Activated CD4-positive, CD25-positive, alpha-beta regulatory T cell (primary cell): ENCODE results near the gene SURF6.
"Not testable (repeated sequence)": the region's sequence is repeated elsewhere in the genome, so short reads cannot be mapped to it uniquely, and the experiment has no call there.

Experiments used
- DNase-seq, 4 experiments: peaks; one replicate each; lab custom pipeline; 2025; lab: John Stamatoyannopoulos, UW

The SURF6 gene

DNA sequence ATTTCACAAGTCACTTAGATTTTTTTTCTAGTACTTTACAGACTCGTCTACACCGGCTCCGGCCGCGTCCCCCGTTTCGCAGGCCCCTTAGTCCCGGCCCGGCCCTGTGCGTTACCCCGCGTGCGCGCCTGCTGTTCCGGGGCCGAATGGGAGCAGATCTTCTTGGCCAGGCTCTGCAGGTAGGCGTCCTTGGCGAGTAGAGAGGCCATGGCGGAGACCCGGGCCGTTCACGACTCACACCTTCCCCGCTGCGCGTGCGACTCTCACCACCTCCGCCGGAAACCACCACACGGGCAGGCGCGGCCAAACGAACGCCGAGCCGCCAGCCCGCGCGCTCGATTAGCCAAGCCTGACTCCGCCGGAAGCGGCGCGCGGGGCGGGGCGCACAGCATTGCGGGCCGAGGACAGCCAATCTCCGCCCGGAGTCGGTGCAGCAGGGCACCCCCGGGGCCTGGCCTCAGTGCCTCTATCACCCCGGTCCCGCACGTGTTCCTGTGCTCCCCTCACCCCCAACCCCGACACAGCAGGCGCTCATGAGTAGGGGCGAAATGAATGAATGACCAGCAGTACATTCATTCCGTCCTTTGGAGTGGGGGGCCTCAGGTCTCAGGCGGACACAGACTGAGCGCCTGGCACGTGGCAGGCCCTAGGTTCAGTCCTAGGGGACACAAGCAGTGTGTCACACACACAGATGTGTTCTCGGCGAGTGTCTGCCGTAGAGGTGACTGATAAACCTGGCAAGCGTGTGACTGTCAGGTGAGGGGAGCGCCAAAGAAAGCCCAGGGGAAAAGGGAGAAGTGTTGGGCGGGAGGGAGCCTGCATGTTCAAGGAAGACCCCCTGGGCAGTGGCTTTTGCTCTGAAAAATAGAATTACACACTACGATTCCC, at the start of gene SURF6:
SURF6 (minus strand) TSS at position 265 of the 888 bp plus-strand sequence; CDS start at position 209, 56 bp downstream.
- peak; percentile 86 to 92 (median 90) for DNase-seq

DNA sequence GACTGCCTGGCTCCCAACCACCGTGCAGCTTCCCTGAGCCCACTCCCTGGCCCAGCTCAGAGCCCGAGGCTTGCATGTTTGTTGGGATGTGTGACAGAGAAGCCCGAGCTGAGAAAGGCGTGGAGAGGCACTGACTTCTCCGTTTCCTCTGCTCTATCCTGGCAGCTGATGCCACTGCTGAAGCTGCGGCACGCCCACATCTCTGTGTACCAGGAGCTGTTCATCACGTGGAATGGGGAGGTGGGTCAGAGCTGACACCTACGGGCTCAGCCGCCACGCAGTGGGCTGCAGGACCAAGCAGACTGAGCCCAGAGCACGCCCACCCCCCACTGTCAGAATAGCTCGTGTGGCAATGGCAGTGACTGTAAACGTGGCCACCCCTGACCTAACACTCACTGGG, 49.5 kb upstream of the SURF6 start:
- DNase-seq: no peak

DNA sequence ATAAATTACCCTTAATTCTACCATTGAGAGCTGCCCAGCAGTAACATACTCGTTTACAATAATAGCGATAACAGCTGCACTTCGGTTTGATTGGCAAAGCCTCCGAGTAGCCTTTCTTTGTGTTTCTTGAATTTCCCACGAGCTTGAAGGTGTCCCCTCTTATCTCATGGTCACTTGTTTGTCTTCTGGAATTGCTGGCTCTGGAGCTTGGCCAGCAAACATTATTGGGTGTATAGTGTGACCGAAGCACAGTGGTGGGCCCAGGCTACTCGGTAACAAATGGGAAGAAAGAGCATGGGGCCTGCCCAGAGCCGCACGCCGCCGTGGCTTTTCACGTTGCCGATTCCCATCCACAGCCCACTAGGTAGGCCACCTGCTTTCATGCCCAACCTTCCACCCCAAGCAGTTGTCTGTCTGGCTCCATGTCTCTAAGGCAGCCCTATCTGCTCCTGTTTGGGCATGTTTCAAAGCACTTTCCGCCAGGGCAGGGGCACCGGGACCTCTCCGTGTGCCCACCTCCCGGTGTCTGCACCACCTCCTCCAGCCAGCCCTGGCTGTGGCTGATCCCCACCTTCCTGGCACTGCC, 48.8 kb upstream of the SURF6 start:
- no peak for DNase-seq

DNA sequence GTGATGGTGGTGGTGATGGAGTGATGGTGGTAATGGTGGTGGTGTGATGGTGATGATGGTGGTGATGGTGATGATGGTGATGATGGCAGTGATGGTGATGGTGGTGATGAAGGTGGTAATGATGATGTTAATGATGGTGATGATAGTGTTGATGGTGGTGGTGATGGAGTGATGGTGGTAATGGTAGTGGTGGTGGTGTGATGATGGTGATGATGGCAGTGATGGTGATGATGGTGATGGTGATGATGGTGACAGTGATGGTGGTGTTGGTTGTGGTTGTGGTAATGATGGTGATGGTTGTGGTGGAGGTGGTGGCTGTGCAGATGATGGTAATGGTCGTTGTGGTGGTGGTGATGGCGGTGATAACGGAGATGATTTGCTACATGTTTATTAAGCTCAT, 47.5 kb upstream of the SURF6 start:
- no peak for DNase-seq

DNA sequence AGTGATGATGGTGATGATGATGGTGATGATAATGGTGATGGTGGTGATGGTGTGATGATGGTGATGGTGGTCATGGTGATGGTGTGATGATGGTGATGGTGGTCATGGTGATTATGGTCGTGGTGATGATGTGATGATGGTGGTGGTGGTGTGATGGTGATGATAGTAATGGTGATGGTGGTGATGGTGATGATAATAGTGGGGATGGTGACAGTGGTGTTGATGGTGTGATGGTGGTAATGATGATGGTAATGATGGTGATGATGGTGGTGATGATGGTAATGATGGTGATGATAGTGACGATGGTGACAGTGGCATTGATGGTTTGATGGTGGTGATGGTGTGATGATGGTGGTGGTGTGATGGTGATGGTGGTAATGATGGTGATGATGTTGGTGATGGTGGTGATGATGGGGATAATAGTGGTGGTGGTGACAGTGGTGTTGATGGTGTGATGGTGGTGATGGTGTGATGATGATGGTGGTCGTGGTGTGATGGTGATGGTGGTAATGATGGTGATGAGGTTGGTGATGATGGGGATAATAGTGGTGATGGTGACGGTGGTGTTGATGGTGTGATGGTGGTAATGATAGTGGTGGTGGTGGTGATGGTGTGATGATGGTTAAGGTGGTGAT, 46.6 kb upstream of the SURF6 start:
- no peak for DNase-seq

DNA sequence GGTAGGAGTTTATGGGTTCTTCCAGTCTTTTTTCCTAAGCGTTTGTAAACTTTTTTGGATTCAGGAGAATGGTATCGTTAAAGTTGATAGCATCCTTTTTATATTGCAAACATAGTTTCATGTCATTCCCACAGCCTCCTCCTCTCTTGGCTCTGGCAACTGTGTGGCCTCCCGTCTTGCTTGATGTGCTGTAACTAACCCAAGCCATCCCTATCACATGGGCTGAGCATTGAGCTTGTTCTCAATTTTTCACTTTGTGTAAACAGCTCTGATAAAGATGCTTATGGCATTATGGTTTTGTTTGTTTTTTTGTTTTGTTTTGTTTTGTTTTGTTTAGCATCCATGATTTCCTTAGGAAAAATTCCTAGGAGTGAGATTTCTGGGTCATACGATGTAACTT, 44.7 kb upstream of the SURF6 start:
- DNase-seq: no peak

DNA sequence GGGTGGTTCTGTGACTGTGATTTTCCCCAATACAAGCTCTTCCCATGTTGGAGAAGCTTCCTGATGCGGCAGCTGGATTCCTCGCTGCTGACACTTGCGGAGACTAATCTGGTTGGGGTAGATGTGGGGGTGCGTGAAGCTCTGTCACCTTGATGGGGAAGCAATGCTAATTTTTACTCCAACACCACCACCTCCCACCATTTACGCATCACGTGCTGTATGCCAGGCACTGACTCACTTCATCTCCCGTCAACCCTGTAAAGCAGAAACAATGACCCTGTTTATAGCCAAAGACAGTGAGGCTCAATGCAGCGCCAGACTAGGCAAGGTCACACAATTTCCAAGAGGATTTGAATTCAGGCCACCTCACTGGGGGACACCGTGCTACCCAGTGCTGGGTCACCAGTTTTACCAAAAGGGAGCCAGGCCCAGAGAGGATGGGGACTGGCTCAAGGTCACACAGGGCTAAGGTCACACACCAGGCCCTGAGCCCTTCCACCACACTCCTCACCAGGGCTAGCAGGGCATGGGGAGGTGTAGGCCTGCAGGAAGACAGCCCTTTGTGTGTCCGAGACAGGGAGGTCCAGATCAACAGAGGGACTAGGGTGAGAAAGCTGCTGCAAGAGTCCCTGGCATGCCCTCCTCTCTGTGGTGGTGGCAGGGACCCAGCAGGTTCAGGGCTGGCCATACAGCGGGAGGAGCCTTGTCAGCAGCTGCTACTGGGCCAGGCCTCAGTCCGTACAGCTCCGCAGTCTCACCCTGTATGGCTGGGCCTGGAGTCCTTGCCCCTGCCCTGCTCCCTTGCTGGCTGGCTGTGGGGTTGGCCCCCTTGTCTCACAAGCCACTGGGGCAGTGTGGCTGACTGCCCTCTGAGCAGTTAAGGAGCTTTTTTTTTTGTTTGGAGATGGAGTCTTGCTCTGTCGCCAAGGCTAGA, 43.4 kb upstream of the SURF6 start:
- DNase-seq: no peak

DNA sequence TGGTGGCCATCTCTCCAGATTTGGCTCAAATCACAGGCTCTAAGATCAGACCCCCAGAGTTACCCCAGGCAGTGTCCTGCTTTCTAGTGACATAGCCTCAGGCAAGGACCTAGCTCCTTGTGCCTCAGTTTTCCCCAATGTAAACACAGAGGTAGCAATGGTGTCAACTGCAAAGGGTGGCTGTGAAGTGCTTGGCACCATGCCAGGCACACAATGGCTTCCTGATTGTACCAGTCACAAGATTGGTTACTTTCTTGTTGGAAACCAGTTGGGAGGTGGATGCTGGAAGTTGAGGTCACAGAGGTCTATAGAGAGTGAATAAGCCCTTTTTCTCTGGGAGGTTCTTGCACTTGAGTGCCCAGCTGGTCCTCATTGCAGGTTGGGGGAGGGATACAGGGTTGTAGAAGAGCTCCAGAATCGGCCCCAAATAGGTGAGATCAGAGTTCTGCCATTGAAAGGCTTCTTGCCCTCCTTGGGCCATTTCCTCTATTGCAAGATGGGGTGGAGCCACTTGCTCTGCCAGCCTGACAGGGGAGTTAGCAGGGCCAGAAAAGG, 42.5 kb upstream of the SURF6 start:
- DNase-seq: no peak

DNA sequence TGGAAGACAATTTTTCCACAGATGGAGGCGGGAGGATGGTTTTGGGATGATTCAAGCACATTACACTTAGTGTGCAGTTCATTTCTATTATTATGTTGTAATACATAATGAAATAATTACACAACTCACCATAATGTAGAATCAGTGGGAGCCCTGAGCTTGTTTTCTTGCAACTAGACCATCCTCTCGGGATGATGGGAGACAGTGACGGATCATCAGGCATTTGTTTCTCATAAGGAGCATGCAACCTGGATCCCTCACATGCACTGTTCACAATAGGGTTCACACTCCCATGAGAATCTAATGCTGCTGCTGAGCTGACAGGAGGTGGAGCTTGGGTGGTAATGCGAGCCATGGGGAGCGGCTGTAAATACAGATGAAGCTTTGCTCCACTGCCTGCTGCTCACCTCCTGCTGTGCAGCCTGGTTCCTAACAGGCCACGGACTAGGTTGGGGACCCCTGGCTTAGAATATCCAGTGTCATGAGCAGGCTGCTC, 41.8 kb upstream of the SURF6 start:
- DNase-seq: no peak

DNA sequence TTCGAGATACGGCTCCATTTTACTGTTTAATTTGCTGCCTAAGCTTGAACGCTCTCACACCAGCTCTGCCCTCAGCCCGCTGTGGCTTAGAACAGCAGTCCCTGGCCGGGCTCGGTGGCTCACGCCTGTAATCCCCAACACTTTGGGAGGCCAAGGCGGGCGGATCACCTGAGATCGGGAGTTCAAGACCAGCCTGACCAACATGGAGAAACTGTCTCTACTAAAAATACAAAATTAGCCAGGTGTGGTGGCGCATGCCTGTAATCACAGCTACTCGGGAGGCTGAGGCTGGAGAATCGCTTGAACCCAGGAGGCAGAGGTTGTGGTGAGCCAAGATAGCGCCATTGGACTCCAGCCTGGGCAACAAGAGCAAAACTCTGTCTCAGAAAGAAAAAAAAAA, 41.3 kb upstream of the SURF6 start:
- not testable (repeated sequence) for DNase-seq

DNA sequence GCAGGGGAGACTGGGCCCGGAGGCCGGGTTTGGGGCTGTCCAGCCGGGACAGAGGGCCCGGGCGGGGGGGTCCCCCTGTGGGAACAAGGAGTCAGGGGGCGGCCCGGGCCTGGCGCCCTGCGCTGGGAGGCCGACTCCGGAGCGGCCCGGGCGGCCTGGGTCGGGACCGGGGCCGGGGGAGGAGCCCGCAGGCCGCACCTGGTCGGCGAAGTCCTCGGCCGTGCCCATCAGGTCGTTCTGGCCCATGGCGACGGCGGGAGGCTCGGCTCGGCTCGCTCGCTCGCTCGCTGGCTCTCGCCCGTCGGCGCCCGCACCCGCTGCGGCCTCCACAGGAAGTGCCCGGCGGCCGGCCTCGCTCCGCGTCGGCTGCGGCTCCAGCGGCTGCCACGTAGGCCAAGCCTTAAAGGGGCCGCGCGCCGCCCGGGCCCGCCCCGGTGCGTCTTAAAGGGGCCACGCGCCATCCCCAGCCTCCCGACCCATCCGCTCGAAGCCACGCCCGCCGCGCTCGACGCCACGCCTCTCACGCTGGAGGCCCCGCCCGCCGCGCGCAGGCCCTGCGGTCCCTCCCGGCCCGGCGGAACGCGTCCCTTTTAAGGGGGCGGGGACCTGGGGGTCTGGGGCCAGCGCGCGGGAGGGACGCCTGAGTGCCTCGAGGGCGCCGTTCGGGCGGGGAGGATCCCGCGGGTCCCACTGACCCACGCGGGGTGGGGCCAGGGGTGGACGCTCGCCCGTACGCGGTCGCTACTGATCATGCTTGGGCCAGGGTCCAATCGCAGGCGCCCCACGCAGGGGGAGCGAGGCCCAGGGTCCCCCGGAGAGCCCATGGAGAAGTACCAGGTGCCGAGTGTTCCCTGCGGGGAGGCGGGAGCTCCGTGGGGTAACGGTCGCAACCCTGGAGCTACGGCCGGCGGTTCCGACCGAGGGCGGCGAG, 40.0 kb upstream of the SURF6 start, which contains the start of the genes STKLD1 and SURF4:
STKLD1 (plus strand) TSS at position 643 of the 931 bp plus-strand sequence; CDS start at position 751, 108 bp downstream.
SURF4 (minus strand) TSS at position 337 of the 931 bp plus-strand sequence; CDS start at position 246, 91 bp downstream.
- DNase-seq: peak; percentile 84 to 90 (median 88)

DNA sequence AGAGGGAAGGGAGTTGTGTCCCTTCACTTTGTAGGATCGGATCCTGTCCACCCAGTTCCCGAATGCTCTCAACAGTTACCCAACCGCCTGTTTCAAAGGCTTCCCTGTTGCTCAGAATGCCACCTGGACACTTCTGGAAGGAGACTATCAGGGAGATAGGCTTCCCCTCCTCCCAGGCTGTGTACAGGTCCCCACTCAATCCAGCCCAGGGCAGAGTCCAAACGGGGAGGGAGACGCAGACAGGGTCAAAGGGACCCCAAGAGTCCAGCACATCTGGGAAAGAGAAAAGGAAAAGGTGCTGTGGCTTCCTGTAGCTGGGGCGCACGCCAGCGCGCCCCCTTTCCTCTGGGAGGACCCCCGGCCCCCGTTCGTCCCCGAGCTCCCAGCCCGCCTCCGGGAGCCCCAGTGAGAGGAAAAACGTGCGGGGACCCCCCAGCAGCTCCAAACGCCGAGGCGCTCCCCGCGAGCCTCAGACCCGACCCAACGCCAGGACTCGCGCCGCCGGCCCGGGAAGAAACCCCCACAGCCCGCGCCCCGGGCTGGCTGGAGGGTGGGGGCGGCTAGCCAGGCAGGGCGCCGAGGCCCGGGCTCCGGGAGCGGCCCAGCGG, 39.2 kb upstream of the SURF6 start:
- no peak for DNase-seq

DNA sequence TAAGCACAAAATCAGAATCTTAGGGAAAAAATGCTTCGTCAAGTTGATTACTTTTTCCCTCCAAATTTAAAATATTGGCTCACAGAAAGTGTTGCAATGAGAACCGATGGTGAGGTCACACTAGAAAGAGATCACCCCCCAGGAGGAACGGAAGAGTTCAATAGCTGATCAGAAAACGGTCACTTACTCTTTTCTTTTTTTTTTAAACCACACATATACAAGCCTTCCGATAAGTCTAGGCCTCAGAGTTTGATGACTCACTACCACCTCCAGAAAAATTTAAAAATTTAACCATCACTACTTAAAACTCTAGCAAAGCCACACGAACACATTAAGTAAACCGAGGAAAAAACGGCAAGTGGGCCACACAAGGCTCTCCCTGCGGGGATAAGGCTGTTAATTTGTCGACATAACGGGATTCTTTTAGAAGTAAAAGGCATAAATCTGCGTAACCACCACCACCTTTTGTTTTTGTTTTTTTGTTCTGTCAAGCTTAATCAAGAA, 38.7 kb upstream of the SURF6 start:
- no peak for DNase-seq

DNA sequence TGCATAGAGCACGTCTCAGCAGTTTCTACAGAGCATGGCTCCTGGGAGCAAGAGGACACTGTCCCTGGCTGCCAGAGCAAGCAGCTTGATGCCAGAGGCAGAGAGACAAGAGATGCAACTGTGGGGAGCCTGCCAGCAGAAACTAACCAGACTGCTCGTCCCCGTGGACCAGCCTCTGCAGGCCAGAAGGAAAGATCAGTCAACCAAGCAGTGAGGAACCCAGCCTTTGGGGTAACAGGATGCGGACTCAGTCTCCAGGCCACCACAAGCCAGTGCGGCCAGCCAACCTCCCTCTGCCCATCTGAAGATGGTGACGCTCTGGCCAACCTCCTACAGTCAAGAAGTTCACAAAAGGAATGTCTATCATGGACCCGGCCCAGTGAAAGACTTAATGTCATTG, 36.2 kb upstream of the SURF6 start:
- no peak for DNase-seq

DNA sequence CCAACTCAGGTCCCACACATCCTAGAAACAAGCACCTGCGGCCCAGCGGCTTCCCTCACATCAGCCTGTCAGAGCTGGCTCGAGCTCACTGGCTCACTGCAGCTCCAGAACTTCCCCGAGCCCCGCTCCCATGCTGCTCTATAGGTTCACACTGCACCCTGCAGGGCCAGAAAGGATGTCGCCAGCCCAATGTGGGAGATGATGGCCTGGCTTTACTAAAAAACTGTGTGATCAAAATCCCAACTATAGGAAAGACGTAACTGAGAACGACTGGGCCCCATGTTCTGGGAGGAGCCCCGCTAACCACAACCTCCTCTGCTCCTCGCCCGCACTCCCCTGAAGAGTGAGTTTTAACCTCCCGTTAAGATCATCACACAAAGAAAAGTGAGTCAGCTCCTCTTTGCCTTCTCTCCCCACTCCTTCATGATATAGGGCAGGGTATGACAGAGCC, 35.3 kb upstream of the SURF6 start:
- peak in 3 of 4 experiments; percentile 33 to 57 (median 43) for DNase-seq

DNA sequence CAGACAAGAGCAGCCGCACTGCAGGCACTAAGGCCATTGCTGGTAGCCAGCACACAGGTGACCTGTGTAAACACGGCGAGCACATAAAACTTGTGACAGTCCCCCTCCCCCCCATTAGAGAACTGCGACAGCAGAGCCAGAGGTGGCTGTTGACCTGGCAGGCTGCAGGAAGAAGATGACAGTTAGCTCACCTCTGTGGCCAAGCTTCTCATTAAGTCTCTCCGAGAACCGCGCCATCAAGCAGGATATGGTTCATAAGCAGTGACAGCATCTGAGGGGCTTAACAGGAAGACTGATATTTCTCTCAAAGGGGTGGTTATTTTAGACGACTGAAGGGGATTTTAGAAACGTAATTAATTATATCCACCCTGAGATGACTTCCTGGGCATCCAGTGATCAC, 34.7 kb upstream of the SURF6 start:
- peak in 2 of 4 experiments; percentile 28 to 43 for DNase-seq

DNA sequence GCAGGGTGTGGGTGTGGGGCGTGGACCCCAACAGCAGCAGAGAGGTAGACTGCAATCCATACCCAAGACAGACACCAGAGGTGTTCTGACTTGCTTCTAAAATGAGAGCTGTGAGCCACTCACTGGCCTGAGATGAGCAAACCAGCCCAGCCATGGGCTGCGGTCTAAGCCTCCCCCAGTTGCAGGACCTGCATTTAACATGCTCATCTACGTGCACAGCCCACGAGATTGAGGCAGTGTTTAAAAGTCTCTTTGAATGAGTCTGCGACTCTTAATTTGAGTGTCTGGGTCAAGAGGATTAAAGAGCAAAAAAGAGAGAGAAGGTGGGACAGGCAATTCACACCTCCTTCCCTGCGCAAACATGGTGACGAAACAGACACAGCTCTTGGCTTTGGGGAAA, 33.9 kb upstream of the SURF6 start:
- DNase-seq: no peak

DNA sequence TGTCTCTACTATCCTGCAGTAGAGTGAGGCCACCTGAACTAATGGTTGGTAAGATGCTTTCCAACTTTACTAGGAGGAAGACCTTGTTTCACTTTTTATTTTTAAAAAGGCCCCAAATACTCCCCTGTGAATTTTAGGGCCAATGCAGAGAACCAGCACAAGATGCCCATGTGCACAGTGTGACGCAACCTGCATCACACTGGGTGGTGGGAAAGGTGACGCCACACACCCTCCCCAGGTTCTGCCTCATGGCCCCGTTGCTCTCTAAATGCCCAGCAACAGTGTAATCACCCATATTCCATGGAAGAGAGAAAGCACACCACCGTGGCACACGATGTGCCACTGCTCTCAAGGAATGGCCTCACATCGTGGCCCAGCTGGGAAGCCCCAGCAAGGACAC, 33.4 kb upstream of the SURF6 start:
- DNase-seq: no peak

DNA sequence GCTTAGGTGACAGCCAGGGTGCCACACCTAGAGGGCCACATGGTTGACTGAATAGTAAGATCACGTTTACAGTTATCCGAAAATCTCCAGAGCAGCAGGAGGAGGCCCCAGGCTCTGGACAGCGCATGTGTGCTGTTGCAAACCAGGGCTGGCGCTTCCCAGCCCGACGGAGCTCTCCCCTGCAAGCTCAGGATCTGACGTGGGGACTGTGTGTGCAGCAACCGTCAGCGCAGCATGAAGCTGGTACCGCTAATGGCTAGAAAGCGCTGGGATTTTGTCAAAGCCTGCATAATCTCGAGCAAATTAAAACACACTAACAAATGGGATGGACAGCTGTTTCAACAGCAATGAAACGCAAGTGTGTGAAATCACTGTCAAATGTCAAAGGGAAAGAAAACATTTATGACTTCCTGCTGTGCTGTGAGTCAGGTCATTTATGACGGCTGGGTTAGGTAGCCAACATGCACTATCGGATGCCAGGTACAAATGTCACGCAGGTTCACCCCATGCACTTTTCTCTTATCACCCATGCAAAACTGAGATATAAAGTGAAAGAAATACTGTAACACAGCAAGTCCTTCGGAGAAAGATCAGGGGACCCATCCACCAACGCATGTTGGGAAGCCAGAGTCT, 32.4 kb upstream of the SURF6 start:
- DNase-seq: no peak
